Upper lobe of right lung (tissue), 1 donor: ENCODE data around the gene PRKCZ. TPM values are rescaled to one million over a fixed set of nuclear protein-coding genes. Genes with fewer than 3 reads are reported as not detected.
A peak's percentile ranks its signal among the peaks of the same experiment; 100 is the strongest.
"Not testable (repeated sequence)": the region's sequence is repeated elsewhere in the genome, so short reads cannot be mapped to it uniquely, and the experiment has no call there.

Experiments
- ATAC-seq: fragments of 200-7000 bp; cut with Tn5 transposase; one replicate; pipeline ENCODE4 v1.9.1; 2020; ENCODE audit warnings: mild to moderate bottlenecking, moderate library complexity
- DNase-seq: peaks from one replicate; pipeline ENCODE4 v3.0.0-alpha.2; 2020
- H3K27ac ChIP-seq: fragments of 200-600 bp; one replicate; pipeline ENCODE4 v1.8.0; 2022
- H3K27me3 ChIP-seq: fragments of 200-600 bp; one replicate; pipeline ENCODE4 v1.8.0; 2022; ENCODE audit warnings: mild to moderate bottlenecking
- H3K36me3 ChIP-seq: fragments of 200-600 bp; one replicate; pipeline ENCODE4 v1.8.0; 2022
- H3K4me1 ChIP-seq: fragments of 200-600 bp; one replicate; pipeline ENCODE4 v1.8.0; 2022
- H3K4me3 ChIP-seq: fragments of 200-600 bp; one replicate; pipeline ENCODE4 v1.8.0; 2022; ENCODE audit warnings: mild to moderate bottlenecking
- H3K9me3 ChIP-seq: fragments of 200-600 bp; one replicate; pipeline ENCODE4 v1.8.0; 2022
- CTCF ChIP-seq: fragments of 200-600 bp; IDR thresholded peaks from one replicate; pipeline ENCODE4 v1.8.0; 2022; ENCODE audit warnings: antibody characterized with exemption
- intact Hi-C: fragments of 100-400 bp; cut with DNase I; formaldehyde crosslinking; loops from one replicate; pipeline ENCODE4 v1.11.0; 2022
- total RNA-seq: library from RNA; stranded (reverse); fragmentation: NEBNext Ultra II Directional; extraction: Animal tissue kit (Norgen Biotek cat#: 25700); gene quantifications from one replicate; pipeline ENCODE4 v1.2.1, GENCODE V29; 2021
- donor health status: DM: no; HTN: yes; CAD: no; lungs with severe emphysema.

PRKCZ gene
- total RNA-seq, 1 donor from 2014 or later, result 121 TPM

GRCh38 chr1:2144501-2145090 lies 94.4 kb downstream of the PRKCZ start:
- peaks cover 14% of the 10 kb centered on the region for H3K36me3 ChIP-seq
- ATAC-seq (no peak), DNase-seq (no peak)
- H3K27ac ChIP-seq, result no peak overlapping the region
- no peaks in the 10 kb centered on the region for H3K9me3 ChIP-seq
- peaks cover 3% of the 10 kb centered on the region for H3K4me1 ChIP-seq
- intact Hi-C loops, result no loop called here
- no peak overlapping the region for H3K4me3 ChIP-seq
- no peak for TF ChIP-seq CTCF
- H3K27me3 ChIP-seq, result no peaks in the 10 kb centered on the region

- no peak overlapping the region for H3K4me3 ChIP-seq
- no peaks in the 10 kb centered on the region for H3K27me3 ChIP-seq
- no peaks in the 10 kb centered on the region for H3K9me3 ChIP-seq
- ATAC-seq (no peak), DNase-seq (no peak)
- no peaks in the 10 kb centered on the region for H3K4me1 ChIP-seq
- H3K27ac ChIP-seq, result no peak overlapping the region
- peaks cover 14% of the 10 kb centered on the region for H3K36me3 ChIP-seq
- TF ChIP-seq CTCF, result no peak
- intact Hi-C loops, result no loop called here
These were observed 96.0 kb downstream of the PRKCZ start for GRCh38 chr1:2145946-2146835.

- no peak for DNase-seq
- no peak for TF ChIP-seq CTCF
- intact Hi-C loops, result no loop called here
- Histone ChIP-seq H3K27ac (no peak overlapping the region), H3K4me1 (no peaks in the 10 kb centered on the region), H3K9me3 (no peaks in the 10 kb centered on the region), H3K36me3 (peaks cover 14% of the 10 kb centered on the region), H3K4me3 (no peak overlapping the region), H3K27me3 (no peaks in the 10 kb centered on the region)
- no peak for ATAC-seq
These were observed 96.8 kb downstream of the PRKCZ start for GRCh38 chr1:2146836-2147517.

GRCh38 chr1:2147869-2148268 lies 97.7 kb downstream of the PRKCZ start:
- H3K27me3 ChIP-seq, DNase-seq, ATAC-seq, H3K27ac ChIP-seq, H3K9me3 ChIP-seq, intact Hi-C loops, H3K4me3 ChIP-seq, H3K4me1 ChIP-seq: not testable (repeated sequence)
- peaks cover 19% of the 10 kb centered on the region for H3K36me3 ChIP-seq

GRCh38 chr1:2148691-2149090 lies 98.5 kb downstream of the PRKCZ start:
- TF ChIP-seq CTCF, result no peak
- Histone ChIP-seq H3K9me3 (no peaks in the 10 kb centered on the region), H3K36me3 (peaks cover 27% of the 10 kb centered on the region), H3K4me3 (no peak overlapping the region), H3K27me3 (no peaks in the 10 kb centered on the region), H3K4me1 (no peaks in the 10 kb centered on the region), H3K27ac (peak overlapping the region; percentile 42)
- no peak for DNase-seq
- peak; percentile 61 for ATAC-seq
- intact Hi-C loops, result no loop called here

GRCh38 chr1:2150801-2151200 lies 100.6 kb downstream of the PRKCZ start:
- no peaks in the 10 kb centered on the region for H3K27me3 ChIP-seq
- H3K9me3 ChIP-seq, result no peaks in the 10 kb centered on the region
- H3K36me3 ChIP-seq, result peaks cover 31% of the 10 kb centered on the region
- no peaks in the 10 kb centered on the region for H3K4me1 ChIP-seq
- no peak overlapping the region for H3K27ac ChIP-seq
- intact Hi-C loops, result no loop called here
- H3K4me3 ChIP-seq, result no peak overlapping the region
- no peak for TF ChIP-seq CTCF
- no peak for DNase-seq
- peak; percentile 34 for ATAC-seq
